K562 (cell line): ENCODE data around the gene SLC39A7. TPM values are rescaled to one million over a fixed set of nuclear protein-coding genes. Genes with fewer than 3 reads are reported as not detected.
A peak's percentile ranks its signal among the peaks of the same experiment; 100 is the strongest.

ENCODE experiments used
- ATF4 ChIP-seq: fragments of 450-650 bp; formaldehyde crosslinking; IDR thresholded peaks from 2 replicates; pipeline ENCODE4 v1.4.0; 2022; ENCODE audit warnings: mild to moderate bottlenecking, moderate library complexity
- CBFB ChIP-seq: sonication (generic); formaldehyde crosslinking; IDR thresholded peaks from 2 replicates; pipeline ENCODE4 v1.4.0; 2020; ENCODE audit warnings: mild to moderate bottlenecking, missing genetic modification reagents
- CHCHD3 ChIP-seq: fragments of 250-450 bp; sonication (Bioruptor Pico); IDR thresholded peaks from 2 replicates; pipeline ENCODE4 v2.1.2; 2022; ENCODE audit warnings: mild to moderate bottlenecking
- EP300 ChIP-seq: IDR thresholded peaks from 2 replicates; pipeline ENCODE4 v1.6.1; 2012; ENCODE audit warnings: low read length, improper control_type of control experiment
- FOXK1 ChIP-seq: sonication (generic); formaldehyde crosslinking; IDR thresholded peaks from 2 replicates; pipeline ENCODE4 v1.8.0; 2022; ENCODE audit warnings: missing genetic modification reagents, mild to moderate bottlenecking, borderline replicate concordance
- KAT7 ChIP-seq: sonication (generic); formaldehyde crosslinking; IDR thresholded peaks from 2 replicates; pipeline ENCODE4 v1.8.0; 2022; ENCODE audit warnings: missing genetic modification reagents, mild to moderate bottlenecking, borderline replicate concordance
- L3MBTL2 ChIP-seq: fragments of 450-650 bp; IDR thresholded peaks from 2 replicates; pipeline ENCODE4 v1.6.1; 2016; ENCODE audit warnings: mild to moderate bottlenecking, moderate library complexity
- MEF2D ChIP-seq: conservative IDR thresholded peaks from 2 replicates; pipeline ENCODE4 v1.6.1; 2016; ENCODE audit warnings: low read depth, missing genetic modification characterization, missing compliant biosample characterization
- MXD1 ChIP-seq: fragments of 250-450 bp; sonication (Bioruptor Pico); IDR thresholded peaks from 2 replicates; pipeline ENCODE4 v1.8.0; 2021; ENCODE audit warnings: borderline replicate concordance, mild to moderate bottlenecking, moderate library complexity; ENCODE audit not compliant: poor library complexity, severe bottlenecking
- NRF1 ChIP-seq, 2 experiments: fragments of 450-650 bp; IDR thresholded peaks in 1 of 2; conservative IDR thresholded peaks in 1 of 2; 2 replicates each; pipeline ENCODE4 v1.6.1; 2014; ENCODE audit warnings: mild to moderate bottlenecking in 2 of 2
- SMARCE1 ChIP-seq: fragments of 450-650 bp; IDR thresholded peaks from 2 replicates; pipeline ENCODE4 v1.7.1; 2016; ENCODE audit warnings: mild to moderate bottlenecking
- STAT5B ChIP-seq: fragments of 250-450 bp; sonication (Bioruptor Pico); IDR thresholded peaks from 2 replicates; pipeline ENCODE4 v1.8.0; 2021; ENCODE audit warnings: mild to moderate bottlenecking, inconsistent platforms
- TAF9B ChIP-seq: fragments of 450-650 bp; IDR thresholded peaks from 2 replicates; pipeline ENCODE4 v1.6.1; 2018; ENCODE audit warnings: mild to moderate bottlenecking; ENCODE audit not compliant: partially characterized antibody
- ZFP36 ChIP-seq: fragments of 150-350 bp; IDR thresholded peaks from 2 replicates; pipeline ENCODE4 v1.6.1; 2018; ENCODE audit warnings: low read length, low read depth; ENCODE audit not compliant: partially characterized antibody
- ZNF12 ChIP-seq: sonication (generic); formaldehyde crosslinking; IDR thresholded peaks from 2 replicates; pipeline ENCODE4 v1.4.0; 2020; ENCODE audit warnings: mild to moderate bottlenecking, missing genetic modification reagents
- ZNF140 ChIP-seq: fragments of 250-450 bp; sonication (Bioruptor Pico); IDR thresholded peaks from 2 replicates; pipeline ENCODE4 v1.8.0; 2021; ENCODE audit warnings: moderate library complexity, mild to moderate bottlenecking, inconsistent platforms
- ZNF212 ChIP-seq: fragments of 450-650 bp; formaldehyde crosslinking; IDR thresholded peaks from 2 replicates; pipeline ENCODE4 v1.4.0; 2020; ENCODE audit warnings: mild to moderate bottlenecking
- ZNF717 ChIP-seq: fragments of 250-450 bp; sonication (Bioruptor Pico); IDR thresholded peaks from 2 replicates; pipeline ENCODE4 v1.5.0; 2021
- ZNF76 ChIP-seq: fragments of 250-450 bp; sonication (Bioruptor Pico); IDR thresholded peaks from 2 replicates; pipeline ENCODE4 v1.4.0; 2020; ENCODE audit warnings: mild to moderate bottlenecking, moderate library complexity, borderline replicate concordance
- polyA plus RNA-seq, 8 experiments: library from polyadenylated mRNA; depleted of rRNA in 4 of 8; stranded (reverse) in 5 of 8; unstranded in 3 of 8; fragments of >200 nt; fragmentation: Nextera tagmentation in 2 of 8; fragmentation: Illumina TruSeq in 1 of 8; extraction: Ambion mirVana in 2 of 8; extraction: Trizol in 1 of 8; gene quantifications; 2 replicates each; pipeline versions ENCODE4 v1.2.1 to v1.2.3, GENCODE V29; 2011 to 2014; ENCODE audit warnings: inconsistent platforms in 1 of 8, missing spikeins in 1 of 8
- total RNA-seq, 7 experiments: library from RNA; depleted of rRNA in 6 of 7; stranded (reverse); fragments of >200 nt in 6 of 7; fragmentation: Illumina TruSeq in 2 of 7; extraction: Trizol in 2 of 7; gene quantifications; 2 replicates each; pipeline versions ENCODE4 v1.2.1 to v1.2.3, GENCODE V29; 2011 to 2021; ENCODE audit warnings: low replicate concordance in 1 of 7
- TF ChIP-seq, protein P1 (sequence below): fragments of 450-650 bp; formaldehyde crosslinking; IDR thresholded peaks from 2 replicates; pipeline ENCODE4 v1.4.0; 2022; ENCODE audit warnings: missing genetic modification characterization
- TF ChIP-seq, protein P2 (sequence below): fragments of 250-450 bp; sonication (Bioruptor Pico); IDR thresholded peaks from 2 replicates; pipeline ENCODE4 v1.5.1; 2021; ENCODE audit warnings: mild to moderate bottlenecking
- TF ChIP-seq, protein P3 (sequence below): fragments of 250-450 bp; sonication (Bioruptor Pico); IDR thresholded peaks from 2 replicates; pipeline ENCODE4 v1.9.0; 2021; ENCODE audit warnings: mild to moderate bottlenecking, inconsistent platforms

The SLC39A7 gene
- total and polyA plus RNA-seq, 9 of the 15 experiments (the other 6 are each of a cell fraction or from before 2014, with no cell fraction given) = 21.7 to 169 (median 121) TPM

GRCh38 chr6:33199687-33200218 lies 914 bp upstream of the SLC39A7 start (continued):
- TF ChIP-seq, protein P1, sequence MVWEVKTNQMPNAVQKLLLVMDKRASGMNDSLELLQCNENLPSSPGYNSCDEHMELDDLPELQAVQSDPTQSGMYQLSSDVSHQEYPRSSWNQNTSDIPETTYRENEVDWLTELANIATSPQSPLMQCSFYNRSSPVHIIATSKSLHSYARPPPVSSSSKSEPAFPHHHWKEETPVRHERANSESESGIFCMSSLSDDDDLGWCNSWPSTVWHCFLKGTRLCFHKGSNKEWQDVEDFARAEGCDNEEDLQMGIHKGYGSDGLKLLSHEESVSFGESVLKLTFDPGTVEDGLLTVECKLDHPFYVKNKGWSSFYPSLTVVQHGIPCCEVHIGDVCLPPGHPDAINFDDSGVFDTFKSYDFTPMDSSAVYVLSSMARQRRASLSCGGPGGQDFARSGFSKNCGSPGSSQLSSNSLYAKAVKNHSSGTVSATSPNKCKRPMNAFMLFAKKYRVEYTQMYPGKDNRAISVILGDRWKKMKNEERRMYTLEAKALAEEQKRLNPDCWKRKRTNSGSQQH = no peak
- TF ChIP-seq ZNF12 (no peak), ZNF717 (no peak), NRF1 (conservative IDR thresholded peaks at IDR 0.05 in 1 of 2, IDR thresholded peaks at IDR 0.05 in 1 of 2) (no peak), ZFP36 (no peak), ZNF212 (no peak), ZNF76 (CRISPR knock-in tag) (no peak), ATF4 (CRISPR knock-in tag) (no peak), CBFB (CRISPR knock-in tag) (no peak), MXD1 (CRISPR knock-in tag) (no peak), ZNF140 (no peak), CHCHD3 (no peak), FOXK1 (CRISPR knock-in tag) (no peak), L3MBTL2 (peak; percentile 73; the same call in 1 of the 2 replicates), KAT7 (CRISPR knock-in tag) (no peak), TAF9B (no peak), STAT5B (no peak), EP300 (no peak), MEF2D (no peak), SMARCE1 (no peak)
- TF ChIP-seq, protein P2, sequence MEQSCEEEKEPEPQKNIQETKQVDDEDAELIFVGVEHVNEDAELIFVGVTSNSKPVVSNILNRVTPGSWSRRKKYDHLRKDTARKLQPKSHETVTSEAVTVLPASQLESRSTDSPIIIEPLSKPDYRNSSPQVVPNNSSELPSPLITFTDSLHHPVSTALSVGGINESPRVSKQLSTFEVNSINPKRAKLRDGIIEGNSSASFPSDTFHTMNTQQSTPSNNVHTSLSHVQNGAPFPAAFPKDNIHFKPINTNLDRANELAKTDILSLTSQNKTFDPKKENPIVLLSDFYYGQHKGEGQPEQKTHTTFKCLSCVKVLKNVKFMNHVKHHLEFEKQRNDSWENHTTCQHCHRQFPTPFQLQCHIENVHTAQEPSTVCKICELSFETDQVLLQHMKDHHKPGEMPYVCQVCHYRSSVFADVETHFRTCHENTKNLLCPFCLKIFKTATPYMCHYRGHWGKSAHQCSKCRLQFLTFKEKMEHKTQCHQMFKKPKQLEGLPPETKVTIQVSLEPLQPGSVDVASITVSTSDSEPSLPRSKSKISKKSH (CRISPR knock-in tag) = no peak
- TF ChIP-seq, protein P3, sequence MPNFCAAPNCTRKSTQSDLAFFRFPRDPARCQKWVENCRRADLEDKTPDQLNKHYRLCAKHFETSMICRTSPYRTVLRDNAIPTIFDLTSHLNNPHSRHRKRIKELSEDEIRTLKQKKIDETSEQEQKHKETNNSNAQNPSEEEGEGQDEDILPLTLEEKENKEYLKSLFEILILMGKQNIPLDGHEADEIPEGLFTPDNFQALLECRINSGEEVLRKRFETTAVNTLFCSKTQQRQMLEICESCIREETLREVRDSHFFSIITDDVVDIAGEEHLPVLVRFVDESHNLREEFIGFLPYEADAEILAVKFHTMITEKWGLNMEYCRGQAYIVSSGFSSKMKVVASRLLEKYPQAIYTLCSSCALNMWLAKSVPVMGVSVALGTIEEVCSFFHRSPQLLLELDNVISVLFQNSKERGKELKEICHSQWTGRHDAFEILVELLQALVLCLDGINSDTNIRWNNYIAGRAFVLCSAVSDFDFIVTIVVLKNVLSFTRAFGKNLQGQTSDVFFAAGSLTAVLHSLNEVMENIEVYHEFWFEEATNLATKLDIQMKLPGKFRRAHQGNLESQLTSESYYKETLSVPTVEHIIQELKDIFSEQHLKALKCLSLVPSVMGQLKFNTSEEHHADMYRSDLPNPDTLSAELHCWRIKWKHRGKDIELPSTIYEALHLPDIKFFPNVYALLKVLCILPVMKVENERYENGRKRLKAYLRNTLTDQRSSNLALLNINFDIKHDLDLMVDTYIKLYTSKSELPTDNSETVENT (CRISPR knock-in tag) = no peak
